Peyer's patch (tissue), 4 donors: Measurements from ENCODE around the gene EBLN2. TPM values are rescaled to one million over a fixed set of nuclear protein-coding genes. Genes with fewer than 3 reads are reported as not detected.

Experiments used
- DNase-seq, 3 donors: peaks; one replicate each; pipeline ENCODE4 v3.0.0-alpha.2; 2017 to 2019
- H3K27ac ChIP-seq, 4 donors: fragments of 200-600 bp; sonication (generic); one replicate each; pipeline ENCODE4 v1.5.1; 2016 to 2019
- H3K27me3 ChIP-seq, 2 donors: fragments of 200-600 bp; sonication (generic); one replicate each; pipeline ENCODE4 v1.5.1; 2019
- H3K36me3 ChIP-seq, 3 donors: fragments of 200-600 bp; sonication (generic); one replicate each; pipeline ENCODE4 v1.5.1; 2016 to 2019
- H3K4me1 ChIP-seq, 4 donors: fragments of 200-600 bp; sonication (generic); one replicate each; pipeline ENCODE4 v1.5.1; 2016 to 2019
- H3K4me3 ChIP-seq, 4 donors: fragments of 200-600 bp; sonication (generic); 1 replicate in 3 of 4; 2 replicates in 1 of 4; pipeline ENCODE4 v1.5.1; 2016 to 2019; ENCODE audit warnings: mild to moderate bottlenecking in 1 of 4
- H3K9me3 ChIP-seq, 4 donors: fragments of 200-600 bp; sonication (generic); one replicate each; pipeline ENCODE4 v1.5.1; 2016 to 2019; ENCODE audit warnings: mild to moderate bottlenecking in 1 of 4
- CTCF ChIP-seq, 6 experiments: fragments of 450-650 bp in 4 of 6; fragments of 200-600 bp in 2 of 6; sonication (generic) in 1 of 6; IDR thresholded peaks; one replicate each; pipeline ENCODE4 v1.5.1; 2017 to 2019; ENCODE audit warnings: antibody characterized with exemption in 6 of 6, mild to moderate bottlenecking in 3 of 6, moderate library complexity in 1 of 6
- POLR2A ChIP-seq, 2 donors: fragments of 450-650 bp; IDR thresholded peaks; one replicate each; pipeline ENCODE4 v1.5.1; 2017; ENCODE audit warnings: antibody characterized with exemption in 2 of 2, mild to moderate bottlenecking in 2 of 2, moderate library complexity in 2 of 2
- total RNA-seq, 4 donors: library from RNA; depleted of rRNA; stranded (reverse); fragments of >200 nt; gene quantifications; one replicate each; pipeline ENCODE4 v1.1.0, GENCODE V29; 2016

EBLN2 gene
- 10 to 100 TPM in 3 of 4 donors, 1 to 10 TPM in 1; 8.2 to 14.9 (median 11.9) TPM for total RNA-seq

DNA sequence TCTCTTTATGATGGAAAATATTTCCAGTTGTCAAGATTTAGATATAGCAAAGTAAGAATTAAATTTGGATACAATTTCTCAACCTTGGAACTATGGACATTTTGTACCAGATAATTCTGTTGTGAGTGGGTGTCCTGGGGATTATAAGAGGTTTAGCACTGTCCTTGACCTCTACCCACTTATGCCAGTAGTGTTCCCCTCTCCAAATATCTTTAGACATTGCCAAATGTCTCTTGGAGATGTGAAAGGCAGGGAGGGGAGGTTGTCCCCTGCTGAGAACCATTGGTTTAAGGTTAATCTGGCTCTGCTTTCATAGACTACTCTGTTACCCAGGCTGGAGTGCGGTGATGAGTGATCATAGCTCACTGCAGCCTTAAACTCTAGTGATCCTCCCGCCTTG, at the start of gene EBLN2:
TSS of gene EBLN2 (plus strand) at position 244 of the 400 bp plus-strand sequence. CDS start 423 bp downstream, outside the sequence.
- TF ChIP-seq CTCF (IDR thresholded peaks at IDR 0.05) (no peak), POLR2A (IDR thresholded peaks at IDR 0.05) (no peak)
- peaks cover 0 to 40% (median 0%) of the 10 kb centered on the region in 3 donors for H3K36me3 ChIP-seq
- DNase-seq: no peak

DNA sequence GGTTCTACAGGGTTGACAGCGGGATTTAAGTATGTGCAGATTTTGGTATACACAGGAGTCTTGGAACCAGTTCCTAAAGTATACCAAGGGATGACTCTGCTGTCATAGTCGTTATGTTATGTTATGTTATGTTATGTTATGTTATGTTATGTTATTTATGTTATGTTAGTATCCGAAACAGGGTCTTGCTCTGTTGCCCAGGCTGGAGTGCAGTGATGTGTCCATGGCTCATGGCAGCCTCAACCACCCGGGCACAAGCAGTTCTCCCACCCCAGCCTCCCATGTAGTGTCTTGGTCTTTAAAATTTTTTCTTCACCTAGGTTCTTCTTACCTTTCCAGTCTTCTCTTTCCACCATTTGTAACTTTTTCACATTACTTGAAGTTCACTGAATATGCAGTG, 43.2 kb upstream of the EBLN2 start:
- no peaks in the 10 kb centered on the region for H3K9me3 ChIP-seq
- no peak for DNase-seq
- no peaks in the 10 kb centered on the region for H3K27me3 ChIP-seq
- H3K4me3 ChIP-seq: no peak overlapping the region
- peaks cover 0 to 12% (median 0%) of the 10 kb centered on the region in 4 donors for H3K4me1 ChIP-seq
- no peaks in the 10 kb centered on the region for H3K36me3 ChIP-seq
- H3K27ac ChIP-seq: no peak overlapping the region
- TF ChIP-seq CTCF (IDR thresholded peaks at IDR 0.05) (no peak), POLR2A (IDR thresholded peaks at IDR 0.05) (no peak)

More for the DNA sequence above, at the start of gene EBLN2:
- H3K4me1 ChIP-seq: no peaks in the 10 kb centered on the region
- H3K27ac ChIP-seq: no peak within 1 kb of the TSS
- H3K9me3 ChIP-seq: no peaks in the 10 kb centered on the region
- no peak within 1 kb of the TSS for H3K4me3 ChIP-seq
- H3K27me3 ChIP-seq: no peaks in the 10 kb centered on the region

DNA sequence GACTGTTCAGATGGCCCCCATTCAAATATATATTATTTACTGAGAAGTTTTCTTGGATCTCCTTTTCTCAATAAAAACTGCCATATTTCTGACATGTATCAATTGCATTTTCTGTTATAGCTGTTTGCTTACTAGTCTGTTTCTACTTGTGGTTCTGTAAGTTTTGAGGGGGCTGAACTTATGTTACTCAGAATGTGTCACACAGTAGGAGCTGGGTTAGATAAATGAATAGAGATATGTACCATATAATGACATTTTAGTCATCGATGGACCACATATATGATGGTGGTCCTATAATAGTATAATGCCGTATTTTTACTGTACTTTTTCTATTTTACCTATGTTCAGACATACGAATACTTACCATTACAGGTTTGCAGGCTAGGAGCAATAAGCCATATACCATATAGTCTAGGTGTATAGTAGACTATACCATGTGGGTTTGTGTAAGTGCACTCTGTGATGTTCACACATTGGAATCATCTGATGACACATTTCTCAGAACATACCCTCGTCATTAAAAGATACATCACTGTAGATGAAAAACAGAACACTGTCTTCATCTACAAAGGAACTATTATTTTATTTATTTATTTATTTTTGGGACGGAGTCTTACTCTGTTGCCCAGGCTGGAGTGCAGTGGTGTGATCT, 42.5 kb upstream of the EBLN2 start:
- Histone ChIP-seq H3K27ac (no peak overlapping the region), H3K27me3 (no peaks in the 10 kb centered on the region), H3K4me1 (peaks cover 0 to 12% (median 0%) of the 10 kb centered on the region in 4 donors), H3K36me3 (no peaks in the 10 kb centered on the region), H3K9me3 (no peaks in the 10 kb centered on the region), H3K4me3 (no peak overlapping the region)
- no peak for DNase-seq
- TF ChIP-seq CTCF (IDR thresholded peaks at IDR 0.05): no peak
- TF ChIP-seq POLR2A (IDR thresholded peaks at IDR 0.05): no peak

DNA sequence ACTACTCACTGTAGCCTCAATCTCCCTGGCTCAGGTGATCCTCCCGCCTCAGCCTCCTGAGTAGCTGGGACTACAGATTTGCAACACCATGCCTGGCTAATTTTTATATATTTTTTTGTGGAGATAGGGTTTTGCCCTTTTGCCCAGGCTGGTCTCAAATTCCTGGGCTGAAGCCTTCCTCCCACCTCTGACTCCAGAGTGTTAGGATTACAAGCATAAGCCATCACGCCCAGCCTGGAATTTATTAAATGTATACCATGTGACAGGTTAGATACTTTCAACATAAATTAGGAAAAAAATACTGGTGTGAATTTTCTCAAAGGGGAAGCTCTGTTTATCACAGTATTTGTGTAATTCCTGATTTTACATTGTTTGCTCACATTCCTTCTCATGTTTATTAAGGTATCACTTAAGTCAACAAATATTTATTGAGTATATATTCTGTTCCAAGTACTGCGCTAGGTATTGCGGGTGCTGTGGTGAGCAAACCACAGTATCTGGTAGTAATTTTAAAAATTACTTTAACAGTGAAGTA, 40.1 kb upstream of the EBLN2 start:
- H3K4me3 ChIP-seq: no peak overlapping the region
- no peak overlapping the region for H3K27ac ChIP-seq
- TF ChIP-seq POLR2A (IDR thresholded peaks at IDR 0.05) (no peak), CTCF (IDR thresholded peaks at IDR 0.05) (no peak)
- H3K4me1 ChIP-seq: peaks cover 0 to 28% (median 3%) of the 10 kb centered on the region in 4 donors
- H3K9me3 ChIP-seq: no peaks in the 10 kb centered on the region
- no peaks in the 10 kb centered on the region for H3K36me3 ChIP-seq
- H3K27me3 ChIP-seq: no peaks in the 10 kb centered on the region
- no peak for DNase-seq

- H3K9me3 ChIP-seq: no peaks in the 10 kb centered on the region
- no peak for TF ChIP-seq CTCF (IDR thresholded peaks at IDR 0.05)
- TF ChIP-seq POLR2A (IDR thresholded peaks at IDR 0.05): no peak
Measured at GRCh38 chr3:73024836-73025235, 36.6 kb upstream of the EBLN2 start.

More at GRCh38 chr3:73024836-73025235, 36.6 kb upstream of the EBLN2 start:
- Histone ChIP-seq H3K4me3 (no peak overlapping the region), H3K27me3 (no peaks in the 10 kb centered on the region), H3K27ac (no peak overlapping the region), H3K4me1 (peaks cover 0 to 46% (median 3%) of the 10 kb centered on the region in 4 donors), H3K36me3 (no peaks in the 10 kb centered on the region)
- DNase-seq: no peak
